Measurements from ENCODE around the gene CACNG5.

The CACNG5 gene

DNA sequence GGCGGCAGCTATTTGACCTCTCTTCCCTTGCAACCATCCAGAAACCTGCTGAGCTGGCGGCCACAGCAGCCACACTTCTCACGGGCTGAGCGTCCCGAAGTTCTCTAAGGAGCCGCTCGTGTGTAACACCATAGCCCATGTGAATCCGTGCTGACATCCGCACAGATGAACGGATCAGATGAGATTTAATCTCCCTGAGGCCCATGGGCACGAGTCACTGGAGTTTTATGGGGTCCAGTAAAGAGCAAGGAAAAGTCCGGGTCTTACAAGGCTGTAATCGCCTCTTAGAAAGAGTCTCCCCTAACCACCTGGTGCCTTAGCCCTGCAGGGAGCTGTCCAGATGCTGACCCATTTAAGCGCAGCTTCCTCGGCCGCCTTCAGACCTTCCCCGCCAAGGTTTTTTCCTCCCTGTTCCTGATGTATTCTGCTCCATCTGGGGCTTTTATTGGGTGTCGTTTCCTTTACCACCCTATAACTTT lies 5.5 kb upstream of the CACNG5 start:
- DNase-seq, result peak; percentile 8

- DNase-seq, result no peak
Measured at GRCh38 chr17:66829883-66830282, 5.0 kb upstream of the CACNG5 start.

- DNase-seq, result no peak
Measured at GRCh38 chr17:66830451-66830850, 4.5 kb upstream of the CACNG5 start.

- DNase-seq, result no peak
Measured at GRCh38 chr17:66831383-66832210, 3.3 kb upstream of the CACNG5 start.

DNA sequence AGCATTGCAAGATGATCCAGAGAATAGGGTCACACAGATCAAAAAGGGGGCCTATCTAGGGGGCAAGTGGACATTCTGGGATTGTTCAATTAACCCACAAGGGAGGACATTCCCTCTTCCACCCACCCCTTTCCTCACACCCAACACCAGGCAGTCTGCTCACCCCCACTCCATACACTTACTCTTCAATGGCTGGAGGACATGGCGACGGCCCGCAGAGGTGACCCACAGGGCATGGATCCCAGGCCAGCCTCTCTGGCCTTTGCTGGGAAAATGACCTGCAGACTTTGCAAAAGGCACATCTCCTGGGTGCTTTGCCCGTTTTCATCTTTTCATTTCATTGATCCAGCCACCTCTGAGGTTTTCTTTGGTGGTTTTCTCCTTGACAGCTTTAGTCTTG lies 1.7 kb upstream of the CACNG5 start:
- no peak for DNase-seq

- DNase-seq, result no peak
Measured at GRCh38 chr17:66834426-66834918, 445 bp upstream of the CACNG5 start.

- DNase-seq, result no peak
Measured at GRCh38 chr17:66835476-66835875, 559 bp downstream of the CACNG5 start.

GRCh38 chr17:66836063-66837005 lies 1.4 kb downstream of the CACNG5 start:
- DNase-seq, result no peak

DNA sequence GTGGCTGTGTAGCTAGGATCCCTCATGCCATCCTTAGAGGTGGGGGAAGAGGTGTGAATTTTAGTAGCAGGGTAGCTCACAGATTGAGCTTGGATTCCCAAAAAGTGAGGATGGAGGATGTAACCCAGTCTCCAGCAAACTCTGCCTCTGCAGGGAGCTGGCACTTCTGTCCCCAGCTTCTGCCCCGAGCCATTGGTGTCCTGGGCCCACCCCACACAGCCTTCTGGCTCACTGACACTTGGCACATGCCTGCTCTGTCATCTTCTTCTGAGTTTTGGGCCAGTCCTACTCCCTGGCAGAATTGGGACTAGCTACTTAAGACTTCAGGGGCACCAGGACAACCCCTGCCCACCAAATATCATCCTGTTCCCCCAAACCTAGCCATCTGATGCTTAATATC lies 2.3 kb downstream of the CACNG5 start:
- no peak for DNase-seq

GRCh38 chr17:66837885-66838665 lies 3.2 kb downstream of the CACNG5 start:
- DNase-seq, result no peak

DNA sequence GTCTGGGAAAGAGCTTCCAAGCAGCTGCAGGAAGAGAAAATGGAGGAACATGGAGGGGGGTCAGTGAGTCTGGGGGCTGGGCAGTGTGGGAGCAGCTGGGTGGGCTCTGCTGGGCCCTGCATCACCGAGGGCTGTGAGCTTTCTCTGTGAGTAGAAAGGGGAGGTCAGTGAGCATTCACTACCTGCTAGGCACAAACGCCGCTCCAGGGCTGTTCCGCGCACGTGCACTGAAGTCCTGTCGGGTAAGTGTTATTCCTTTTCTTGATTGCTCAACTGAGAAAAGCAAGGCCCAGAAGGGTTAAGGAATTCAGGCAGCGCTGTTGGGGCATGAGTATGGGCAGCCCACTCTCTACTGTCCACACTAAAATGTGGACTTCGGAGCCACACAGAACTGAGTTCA lies 4.7 kb downstream of the CACNG5 start:
- DNase-seq, result no peak

GRCh38 chr17:66840061-66840460 lies 5.1 kb downstream of the CACNG5 start:
- DNase-seq, result no peak

GRCh38 chr17:66841328-66841727 lies 6.4 kb downstream of the CACNG5 start:
- no peak for DNase-seq

DNA sequence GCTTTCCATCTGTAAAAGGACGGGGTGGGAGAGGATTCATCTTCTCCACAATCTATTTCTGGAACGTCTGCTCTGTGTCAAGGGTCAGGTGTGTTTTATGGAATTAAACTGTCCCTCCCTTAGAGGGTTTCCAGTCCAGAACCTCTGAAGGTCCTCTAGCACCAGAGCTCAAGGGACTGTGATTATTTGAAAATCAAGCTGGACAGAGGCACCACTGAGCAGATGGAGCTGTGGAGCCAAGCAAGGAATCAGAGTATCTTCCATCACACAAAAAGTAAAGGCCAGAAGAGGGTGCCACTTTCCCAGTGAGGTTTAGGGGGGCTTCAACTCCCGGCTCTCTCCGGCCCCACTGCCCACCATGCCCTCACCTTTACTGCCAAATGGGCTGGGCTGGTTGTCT lies 6.8 kb downstream of the CACNG5 start:
- no peak for DNase-seq

- no peak for DNase-seq
Measured at GRCh38 chr17:66842505-66842904, 7.6 kb downstream of the CACNG5 start.

DNA sequence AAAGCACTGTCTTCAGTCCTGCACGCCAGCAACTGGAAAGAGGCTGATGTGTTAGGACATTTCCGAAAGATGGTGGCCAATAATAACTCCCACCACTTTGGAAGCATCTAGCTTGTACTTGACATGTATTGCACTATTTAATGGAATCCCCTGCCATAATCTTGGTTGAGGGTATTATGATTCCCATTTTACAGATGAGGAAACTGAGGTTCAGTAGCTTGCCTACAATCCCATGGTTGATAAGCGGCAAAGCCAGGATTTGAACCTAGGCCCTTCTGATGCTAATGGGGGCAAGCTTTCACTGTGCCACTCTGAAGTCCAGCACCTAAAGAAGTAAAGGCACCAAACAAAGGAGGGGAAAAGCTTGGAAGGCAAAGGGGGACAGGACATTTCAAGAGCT lies 8.0 kb downstream of the CACNG5 start:
- DNase-seq, result no peak

- DNase-seq, result no peak
Measured at GRCh38 chr17:66843627-66844026, 8.7 kb downstream of the CACNG5 start.

- no peak for DNase-seq
Measured at GRCh38 chr17:66847704-66848103, 12.8 kb downstream of the CACNG5 start.

DNA sequence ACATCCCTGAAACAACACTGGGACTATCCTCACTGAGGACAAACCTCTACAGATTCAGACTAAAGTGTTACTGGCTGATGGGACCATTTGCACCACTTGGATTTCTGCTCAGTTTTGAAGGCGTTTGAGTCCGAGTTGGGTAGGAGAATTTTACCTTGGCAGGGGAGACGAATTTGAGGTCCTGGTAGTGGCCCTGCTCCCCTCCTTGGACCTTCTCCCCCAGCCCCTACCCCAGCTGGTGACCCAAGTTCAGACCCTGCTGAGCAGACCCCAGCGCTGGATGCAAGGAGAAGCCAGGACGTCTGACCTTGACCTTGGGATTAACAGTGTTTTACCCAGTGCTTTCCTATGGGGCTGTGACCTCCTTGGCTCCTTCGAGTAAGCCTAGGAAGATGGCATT lies 13.6 kb downstream of the CACNG5 start:
- DNase-seq, result no peak

DNA sequence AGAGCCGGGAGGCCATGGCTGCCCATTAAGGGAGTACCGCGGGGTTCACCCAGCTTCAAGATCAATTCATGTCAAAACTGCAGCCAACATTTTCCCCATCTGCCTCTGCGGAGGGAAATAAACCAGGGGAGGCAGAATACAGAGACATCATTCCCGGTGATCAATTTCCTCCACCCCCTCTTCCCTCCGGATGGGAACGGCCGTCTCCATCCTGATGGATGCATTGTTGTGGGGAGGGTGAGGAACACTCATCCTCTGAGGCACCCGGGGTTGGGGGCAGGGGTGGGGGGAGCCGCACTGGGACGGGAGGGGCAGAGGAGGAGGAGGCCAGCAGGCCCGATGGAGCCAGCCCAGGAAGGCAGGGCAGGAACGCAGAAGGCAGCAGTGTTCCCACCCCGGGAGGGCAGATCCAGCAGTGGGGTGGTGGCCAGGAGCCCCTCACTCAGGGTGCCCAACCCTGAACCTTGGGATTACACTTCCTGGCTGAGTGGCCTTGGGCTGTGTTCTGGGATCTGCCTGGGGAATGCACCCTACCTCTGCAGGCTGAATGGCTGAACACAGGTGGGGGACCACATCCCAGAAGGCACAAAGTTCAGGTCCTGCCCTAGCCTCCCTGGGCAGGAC lies 14.2 kb downstream of the CACNG5 start:
- DNase-seq, result no peak

DNA sequence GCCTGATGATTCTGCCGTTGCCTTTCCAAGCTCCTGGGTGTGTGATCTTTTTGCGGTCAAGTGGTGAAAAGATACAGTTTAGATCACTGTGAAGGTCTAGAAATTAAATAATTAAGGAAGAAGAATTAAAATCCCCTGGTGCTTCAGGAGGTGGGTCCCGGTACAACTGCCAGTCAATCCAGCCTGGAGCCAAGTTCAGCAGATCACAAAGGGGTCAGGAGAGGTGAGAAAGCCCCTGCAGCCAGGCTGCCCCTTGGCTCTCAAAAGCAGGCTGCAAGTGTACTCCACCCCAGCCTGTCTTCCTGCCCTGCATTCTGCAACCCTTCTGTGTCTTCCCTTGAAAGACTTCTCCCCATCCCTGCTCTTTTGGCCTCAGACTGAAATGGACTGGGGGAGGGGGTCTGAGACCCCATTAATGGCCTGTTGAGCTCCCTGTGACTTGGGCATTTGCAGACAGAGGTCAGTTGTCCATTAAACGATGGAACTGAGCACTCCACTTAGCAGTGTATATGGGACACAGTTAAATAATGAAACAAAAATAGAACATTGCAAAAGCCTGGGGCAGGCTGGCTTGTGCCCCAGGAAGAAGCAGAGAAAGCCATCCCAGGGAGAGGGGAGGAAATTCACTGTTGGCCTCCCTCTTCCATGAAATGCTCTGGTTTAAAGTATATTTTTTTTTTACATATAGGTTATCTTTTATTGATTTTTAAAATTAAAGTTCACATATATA lies 15.1 kb downstream of the CACNG5 start:
- no peak for DNase-seq

GRCh38 chr17:66850692-66851091 lies 15.8 kb downstream of the CACNG5 start:
- DNase-seq, result no peak
